Inferior parietal cortex (tissue), 1 donor: ENCODE measurements around the gene DBNL.

Source experiments
- DNase-seq: peaks from one replicate; pipeline ENCODE4 v3.0.0-alpha.2; 2016; ENCODE audit errors: extremely low spot score

Gene DBNL

DNA sequence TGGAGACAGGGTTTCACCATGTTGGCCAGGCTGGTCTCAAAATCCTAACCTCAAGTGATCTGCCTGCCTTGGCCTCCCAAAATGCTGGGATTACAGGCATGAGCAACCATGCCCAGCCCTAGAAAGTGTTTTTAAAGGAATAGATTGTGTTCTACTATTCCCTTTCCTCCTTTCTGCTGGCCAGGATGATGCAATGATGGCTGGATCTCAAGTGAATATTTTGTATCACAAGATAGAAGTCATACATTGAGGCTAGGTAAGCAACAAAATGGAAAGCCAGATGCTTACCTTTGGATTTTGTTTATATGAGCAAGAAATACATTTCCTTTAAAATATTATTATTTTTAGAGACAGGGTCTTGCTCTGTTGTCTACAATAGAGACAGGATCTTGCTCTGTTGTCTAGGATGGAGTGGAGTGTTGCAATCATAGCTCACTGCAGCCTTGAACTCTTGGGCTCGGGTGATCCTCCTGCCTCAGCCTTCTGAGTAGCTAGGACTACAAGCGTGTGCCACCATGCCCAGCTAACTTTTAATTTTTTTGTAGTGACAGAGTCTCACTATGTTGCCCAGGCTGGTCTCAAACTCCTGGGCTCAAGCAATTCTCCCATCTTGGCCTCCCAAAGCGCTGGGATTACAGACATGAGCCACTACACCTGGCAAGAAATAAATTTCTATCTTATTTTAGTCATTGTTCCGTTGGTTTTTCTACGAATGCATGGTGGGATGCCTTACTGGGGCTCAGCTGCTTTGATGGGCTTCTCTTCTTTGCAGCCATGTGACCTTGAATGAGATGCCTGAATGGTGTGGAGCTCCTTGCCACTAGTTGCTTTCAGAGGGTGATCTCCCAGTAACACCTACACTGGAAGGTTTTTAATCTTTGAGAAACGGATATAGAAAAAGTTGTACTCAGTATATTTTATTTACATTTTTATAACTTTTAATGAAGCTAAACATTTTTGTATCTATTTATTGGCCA is 53.9 kb downstream of the DBNL start:
- no peak for DNase-seq

DNA sequence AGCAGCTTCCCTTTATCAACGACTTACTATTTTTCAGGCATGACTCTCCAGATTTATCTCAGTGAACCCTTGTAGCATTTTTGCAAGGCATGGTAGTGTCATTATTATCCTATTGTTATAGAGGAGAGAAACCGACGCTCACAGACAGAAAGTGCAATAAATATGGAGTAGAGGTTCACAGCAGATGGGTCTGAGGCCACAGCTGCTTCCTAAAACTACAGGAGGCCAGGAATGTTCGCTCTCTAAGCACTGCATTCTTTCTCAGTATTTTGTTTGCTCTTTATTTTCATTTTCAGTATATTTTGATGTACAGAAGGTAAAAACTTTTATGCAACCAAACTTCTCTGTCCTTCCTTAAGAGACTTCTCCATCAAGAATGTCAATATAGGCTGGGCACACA is 55.2 kb downstream of the DBNL start:
- no peak for DNase-seq

DNA sequence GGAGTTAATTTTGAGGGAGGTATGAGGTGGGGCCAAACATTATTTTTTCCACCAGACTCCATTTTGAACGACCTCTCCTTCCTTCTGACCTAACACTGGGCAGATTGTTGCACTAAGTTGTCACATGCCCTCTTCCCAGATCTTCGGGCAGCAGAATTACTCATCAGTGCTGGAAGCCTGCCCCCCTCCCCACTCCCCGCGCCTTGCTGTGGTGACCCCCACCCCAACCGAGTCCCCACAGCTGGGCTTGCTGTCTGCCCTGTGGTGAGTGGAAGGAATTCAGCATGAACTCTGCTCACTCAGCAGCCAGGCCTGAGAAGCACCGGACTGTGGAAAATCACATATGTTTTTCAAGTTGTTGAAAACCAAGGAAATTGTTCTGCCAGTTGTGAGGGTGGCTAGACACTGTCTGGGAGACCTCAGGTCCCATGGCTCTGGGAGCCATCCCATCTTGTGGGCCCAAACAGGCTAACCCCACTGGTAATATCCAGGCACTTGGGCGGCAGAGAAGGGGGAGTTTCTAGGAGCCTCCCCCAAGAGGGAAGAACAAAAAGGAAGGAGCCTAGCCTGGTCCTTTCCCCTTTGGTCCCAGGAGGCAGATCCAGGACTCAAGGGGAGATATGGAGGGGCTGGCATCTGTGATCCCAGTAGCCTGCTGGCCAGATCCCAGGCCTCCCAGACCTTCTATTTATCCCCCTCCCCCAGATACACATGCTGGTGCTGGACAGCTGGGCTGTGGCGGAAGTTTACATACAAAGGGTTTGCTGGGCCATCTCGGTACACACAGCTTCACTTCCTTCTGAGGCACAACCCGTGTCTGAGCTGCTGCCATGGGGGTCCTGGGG is 56.2 kb downstream of the DBNL start:
- DNase-seq = no peak

DNA sequence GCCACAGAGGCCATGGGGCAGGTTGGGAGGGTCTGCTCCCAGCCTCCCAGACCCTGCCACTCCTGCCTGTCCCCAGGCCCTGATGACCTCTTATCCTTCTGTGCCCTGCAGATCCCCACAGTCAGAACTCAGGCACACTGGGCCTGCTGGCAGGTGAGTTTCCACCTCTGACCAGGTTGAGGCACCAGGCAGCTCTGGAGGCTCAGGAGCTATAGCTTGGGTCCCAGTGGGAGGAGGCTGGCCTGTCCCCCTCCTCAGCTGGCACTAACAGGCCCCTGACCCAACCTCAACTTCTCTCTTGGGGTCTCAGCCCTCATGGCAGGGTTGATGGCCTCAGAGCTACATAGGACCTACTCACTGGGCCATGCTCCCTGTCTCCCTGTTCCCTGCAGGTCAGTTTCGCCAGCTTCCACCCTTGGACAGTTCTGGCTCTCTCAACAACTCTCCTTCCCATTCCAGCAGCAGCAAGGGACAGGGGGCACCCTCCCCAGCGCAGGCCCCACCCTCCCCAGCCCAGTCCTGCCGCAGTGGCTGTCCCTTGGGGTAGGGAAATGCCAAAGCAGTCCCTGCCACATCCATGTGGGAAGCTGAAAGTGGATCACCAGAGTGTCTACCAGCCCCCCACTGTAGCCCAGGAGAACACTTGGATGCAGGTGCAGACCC is 56.9 kb downstream of the DBNL start:
- DNase-seq = no peak

DNA sequence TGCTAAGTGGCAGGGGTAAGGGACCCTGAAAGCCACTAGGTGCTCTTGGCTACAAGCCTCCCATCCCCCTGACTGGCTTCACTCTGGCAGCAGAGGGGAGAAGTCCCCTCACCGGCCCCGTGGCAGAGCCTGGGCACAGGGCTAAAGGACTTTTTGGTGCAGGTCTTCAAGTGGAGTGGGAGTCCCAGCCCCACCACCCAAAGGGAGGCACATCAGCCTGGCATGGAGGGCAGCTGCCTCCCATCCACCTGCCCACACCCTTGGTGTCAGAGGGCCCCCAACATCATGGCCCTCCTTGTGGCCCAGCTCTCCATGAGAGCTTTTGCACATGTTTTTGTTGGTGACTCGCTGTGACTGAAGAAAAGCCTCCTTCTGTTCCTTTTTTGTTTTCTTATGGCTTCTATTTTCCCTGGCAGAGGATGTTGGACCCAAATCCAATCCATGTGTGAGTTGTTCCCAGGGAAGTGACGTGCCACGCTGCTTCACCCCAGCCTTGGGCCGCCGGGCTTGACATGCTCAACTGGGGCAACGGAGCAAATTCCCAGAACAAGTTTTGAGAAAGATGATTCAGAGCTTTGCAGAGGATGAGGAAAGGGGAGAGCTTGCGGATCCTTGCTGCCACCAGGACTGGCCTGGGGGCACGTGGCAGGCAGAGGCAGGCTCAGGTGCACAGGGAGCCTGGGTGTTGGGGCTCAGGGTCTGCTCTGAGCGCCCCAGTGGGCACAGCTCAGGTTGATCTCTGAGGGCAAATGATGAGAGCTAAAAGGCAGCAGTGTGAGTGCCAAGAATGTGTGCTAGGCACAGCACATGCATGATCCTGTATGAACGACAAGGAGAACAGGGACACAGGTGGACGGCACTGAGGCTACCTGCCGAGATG is 57.7 kb downstream of the DBNL start:
- no peak for DNase-seq

DNA sequence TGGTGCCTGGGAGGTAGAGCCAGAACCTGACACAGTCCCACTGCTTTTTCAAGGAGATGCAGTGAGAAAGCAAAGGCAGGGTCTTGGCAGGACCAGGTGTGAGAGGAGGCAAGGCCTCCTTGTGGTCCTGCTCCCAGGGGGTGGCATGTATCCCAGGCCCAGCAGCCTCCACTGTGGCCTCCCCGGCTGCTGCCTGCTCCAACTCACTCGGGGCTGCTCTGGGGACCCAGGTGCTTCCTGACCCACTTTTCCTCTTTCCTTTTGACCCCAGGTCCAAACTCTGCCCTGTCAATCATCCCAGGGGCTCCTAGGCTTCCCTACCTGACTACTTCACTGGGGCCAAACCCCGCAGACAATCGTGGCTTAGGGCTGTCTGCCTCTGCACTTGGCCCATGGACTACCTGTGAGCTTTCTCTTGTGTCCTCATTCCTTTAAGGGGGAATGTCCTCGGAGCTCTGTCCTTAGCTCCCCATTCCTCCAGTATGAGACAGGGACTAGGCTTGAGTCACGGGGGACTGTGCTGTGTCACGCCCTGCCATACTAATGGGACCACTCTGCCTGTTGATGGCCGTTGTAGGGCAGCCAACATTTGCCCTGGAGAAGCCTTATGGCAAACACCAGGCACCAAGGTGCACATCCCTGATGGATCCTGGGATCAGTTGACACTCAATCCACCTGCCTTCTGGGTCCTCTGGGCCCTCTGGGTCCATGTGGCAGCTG is 58.5 kb downstream of the DBNL start:
- no peak for DNase-seq

DNA sequence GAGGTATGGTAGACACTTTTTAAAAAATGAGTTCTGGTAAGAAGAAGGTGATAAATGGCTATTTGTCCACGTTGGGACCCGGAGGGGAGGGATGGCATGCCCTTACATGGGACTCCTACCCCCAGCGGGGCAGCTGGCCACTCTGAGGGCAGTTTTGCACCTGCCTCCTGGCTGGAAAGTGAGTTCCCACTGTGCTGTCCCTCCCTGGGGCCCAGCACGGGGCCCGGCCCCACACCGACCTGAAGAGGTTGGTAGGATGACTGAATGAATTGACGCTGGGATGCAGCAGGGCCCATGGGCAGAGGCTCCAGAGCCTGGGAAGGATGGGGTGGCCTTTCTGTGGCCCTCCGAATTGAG is 59.0 kb downstream of the DBNL start:
- DNase-seq = no peak

DNA sequence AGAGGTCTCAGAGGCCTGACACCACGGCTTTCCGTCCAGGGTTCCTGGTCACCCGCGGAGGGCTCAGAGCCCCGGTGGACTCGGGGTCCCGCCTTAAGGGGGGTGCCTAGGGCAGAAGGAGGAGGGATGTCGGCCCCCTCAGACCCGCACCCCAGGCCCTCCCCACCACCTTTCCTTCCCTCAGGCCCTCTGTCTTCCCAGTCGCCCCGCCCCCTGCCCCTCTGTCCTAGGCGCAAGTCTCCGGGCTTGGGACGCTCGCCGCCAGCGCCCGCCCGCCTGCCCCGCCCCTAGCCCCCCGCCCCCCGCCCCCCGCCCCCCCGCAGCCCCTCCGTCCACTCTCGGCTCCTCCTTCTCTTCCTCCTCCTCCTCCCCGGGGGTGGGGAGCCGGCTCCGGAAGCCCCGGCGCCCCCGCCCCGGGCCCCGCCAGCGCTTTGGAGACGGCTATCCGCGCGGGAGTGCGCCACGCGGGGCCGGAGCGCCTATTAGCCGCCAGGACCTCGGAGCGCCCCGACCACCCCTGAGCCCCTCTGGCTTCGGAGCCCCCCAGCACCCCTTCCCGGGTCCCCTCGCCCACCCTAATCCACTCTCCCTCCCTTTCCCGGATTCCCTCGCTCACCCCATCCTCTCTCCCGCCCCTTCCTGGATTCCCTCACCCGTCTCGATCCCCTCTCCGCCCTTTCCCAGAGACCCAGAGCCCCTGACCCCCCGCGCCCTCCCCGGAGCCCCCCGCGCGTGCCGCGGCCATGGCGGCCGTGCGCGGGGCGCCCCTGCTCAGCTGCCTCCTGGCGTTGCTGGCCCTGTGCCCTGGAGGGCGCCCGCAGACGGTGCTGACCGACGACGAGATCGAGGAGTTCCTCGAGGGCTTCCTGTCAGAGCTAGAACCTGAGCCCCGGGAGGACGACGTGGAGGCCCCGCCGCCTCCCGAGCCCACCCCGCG is 59.7 kb downstream of the DBNL start, which contains the start of gene AEBP1:
Gene AEBP1 (plus strand): TSS at position 423 of the 937 bp plus-strand sequence. CDS start 321 bp downstream, at position 744.
- DNase-seq = no peak

DNA sequence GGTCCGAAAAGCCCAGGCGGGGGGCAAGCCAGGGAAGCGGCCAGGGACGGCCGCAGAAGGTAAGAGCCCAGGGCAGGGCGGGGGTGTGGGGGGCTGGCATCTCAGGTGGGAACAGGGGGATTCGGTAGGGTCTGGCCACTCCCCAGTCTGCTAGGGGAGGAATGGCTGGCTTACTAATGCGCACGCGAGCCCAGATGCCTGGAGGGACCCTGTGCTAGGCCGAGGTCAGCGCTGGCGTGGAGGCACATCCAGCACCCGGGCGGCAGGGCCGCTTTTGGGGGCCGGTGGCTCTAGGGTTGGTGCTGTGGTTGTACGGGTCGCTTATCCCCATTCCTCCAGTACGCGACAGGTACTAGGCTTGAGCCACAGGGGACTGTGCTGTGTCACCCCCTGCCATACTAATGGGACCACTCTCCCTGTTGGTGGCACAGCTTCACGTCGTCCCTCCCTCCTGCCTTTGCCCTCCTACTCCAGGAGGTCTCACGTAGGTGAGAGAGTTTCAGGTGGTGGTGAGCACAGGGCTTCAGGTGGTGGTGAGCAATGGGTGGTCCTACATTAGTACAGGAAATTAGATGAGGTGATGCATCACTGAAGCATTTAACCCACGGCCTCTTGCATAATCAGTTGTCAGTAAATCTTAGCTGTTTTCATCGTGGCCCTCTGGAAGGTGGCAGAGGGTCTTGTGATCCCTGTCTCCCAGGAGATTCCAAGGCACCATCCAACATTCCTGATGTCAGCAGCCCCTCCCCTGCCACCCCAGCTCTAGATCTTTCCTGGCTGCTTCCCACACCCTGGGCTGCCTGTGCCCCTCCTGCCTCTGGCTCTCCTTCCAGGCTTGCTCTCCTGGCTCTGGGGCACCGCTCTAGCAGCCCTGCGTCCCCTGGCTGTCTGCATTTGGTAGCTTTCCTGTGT is 60.6 kb downstream of the DBNL start:
- no peak for DNase-seq

DNA sequence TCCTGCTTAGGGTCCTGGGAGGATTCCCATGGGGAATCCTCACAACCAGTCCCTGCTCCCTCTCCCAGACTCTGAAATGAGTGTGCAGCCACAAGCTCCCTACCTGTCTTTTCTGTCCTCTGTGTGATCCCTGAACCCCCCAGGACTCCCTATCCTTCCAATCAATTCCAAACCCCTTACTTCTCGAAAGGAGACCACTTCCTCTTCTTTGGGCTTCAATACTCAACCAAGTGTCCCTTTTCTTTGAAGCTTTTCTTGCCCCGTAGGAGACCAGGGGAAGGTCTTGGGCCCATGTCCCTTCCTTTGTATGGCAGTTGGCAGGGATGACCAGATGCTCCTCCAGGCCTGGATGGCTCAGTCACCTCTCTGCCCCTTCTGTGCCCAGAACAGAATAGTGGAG is 61.3 kb downstream of the DBNL start:
- DNase-seq = no peak

DNA sequence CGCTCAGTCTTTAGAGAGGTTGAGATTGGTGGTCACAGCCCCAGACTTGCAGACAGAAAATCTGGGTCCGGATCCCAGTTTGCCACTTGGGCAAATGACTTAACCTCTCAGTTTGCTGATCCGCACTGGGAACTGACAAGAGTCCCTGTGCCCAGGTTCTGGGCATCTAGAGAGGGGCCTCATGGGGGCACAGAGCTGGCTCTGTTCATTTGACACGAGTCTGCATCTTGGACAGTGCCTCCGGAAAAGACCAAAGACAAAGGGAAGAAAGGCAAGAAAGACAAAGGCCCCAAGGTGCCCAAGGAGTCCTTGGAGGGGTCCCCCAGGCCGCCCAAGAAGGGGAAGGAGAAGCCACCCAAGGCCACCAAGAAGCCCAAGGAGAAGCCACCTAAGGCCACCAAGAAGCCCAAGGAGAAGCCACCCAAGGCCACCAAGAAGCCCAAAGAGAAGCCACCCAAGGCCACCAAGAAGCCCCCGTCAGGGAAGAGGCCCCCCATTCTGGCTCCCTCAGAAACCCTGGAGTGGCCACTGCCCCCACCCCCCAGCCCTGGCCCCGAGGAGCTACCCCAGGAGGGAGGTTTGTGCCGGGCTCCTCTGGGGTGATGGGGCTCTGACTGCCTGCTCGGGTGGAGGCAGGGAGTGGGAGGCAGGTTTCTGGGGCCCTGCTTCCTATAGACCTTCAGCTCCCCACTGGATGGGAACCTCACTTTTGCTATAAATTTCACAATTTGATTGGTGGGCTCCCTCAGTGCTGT is 62.0 kb downstream of the DBNL start:
- DNase-seq = no peak

DNA sequence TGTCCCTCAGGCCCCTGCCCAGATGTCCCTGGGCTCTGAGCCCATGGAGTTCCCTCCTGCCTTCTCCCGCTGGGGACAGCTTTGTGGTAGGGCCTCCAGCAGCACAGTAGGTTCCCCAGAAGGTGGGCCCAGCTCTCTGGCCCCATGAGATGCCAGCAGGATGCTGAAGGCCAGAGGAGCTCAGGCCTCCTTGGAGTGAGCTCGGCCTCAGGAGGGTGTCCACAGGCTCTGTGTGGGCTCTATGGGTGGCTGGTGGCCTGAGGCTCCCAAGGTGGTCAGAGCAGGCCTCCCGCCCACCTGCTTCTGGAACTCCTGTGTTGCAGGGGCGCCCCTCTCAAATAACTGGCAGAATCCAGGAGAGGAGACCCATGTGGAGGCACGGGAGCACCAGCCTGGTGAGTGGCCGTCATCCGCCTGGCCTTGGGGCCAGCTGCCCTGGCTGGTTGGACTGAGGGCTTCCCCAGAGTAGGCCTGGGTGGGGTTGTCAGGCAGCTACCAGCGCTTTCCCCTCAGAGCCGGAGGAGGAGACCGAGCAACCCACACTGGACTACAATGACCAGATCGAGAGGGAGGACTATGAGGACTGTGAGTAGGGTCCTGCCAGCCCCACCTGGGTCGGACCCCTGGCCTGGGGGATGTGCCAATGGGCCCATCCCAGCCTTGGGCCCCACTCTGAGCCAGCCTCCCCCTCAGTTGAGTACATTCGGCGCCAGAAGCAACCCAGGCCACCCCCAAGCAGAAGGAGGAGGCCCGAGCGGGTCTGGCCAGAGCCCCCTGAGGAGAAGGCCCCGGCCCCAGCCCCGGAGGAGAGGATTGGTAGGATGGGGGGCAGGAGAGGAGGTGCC is 62.8 kb downstream of the DBNL start:
- DNase-seq = no peak

DNA sequence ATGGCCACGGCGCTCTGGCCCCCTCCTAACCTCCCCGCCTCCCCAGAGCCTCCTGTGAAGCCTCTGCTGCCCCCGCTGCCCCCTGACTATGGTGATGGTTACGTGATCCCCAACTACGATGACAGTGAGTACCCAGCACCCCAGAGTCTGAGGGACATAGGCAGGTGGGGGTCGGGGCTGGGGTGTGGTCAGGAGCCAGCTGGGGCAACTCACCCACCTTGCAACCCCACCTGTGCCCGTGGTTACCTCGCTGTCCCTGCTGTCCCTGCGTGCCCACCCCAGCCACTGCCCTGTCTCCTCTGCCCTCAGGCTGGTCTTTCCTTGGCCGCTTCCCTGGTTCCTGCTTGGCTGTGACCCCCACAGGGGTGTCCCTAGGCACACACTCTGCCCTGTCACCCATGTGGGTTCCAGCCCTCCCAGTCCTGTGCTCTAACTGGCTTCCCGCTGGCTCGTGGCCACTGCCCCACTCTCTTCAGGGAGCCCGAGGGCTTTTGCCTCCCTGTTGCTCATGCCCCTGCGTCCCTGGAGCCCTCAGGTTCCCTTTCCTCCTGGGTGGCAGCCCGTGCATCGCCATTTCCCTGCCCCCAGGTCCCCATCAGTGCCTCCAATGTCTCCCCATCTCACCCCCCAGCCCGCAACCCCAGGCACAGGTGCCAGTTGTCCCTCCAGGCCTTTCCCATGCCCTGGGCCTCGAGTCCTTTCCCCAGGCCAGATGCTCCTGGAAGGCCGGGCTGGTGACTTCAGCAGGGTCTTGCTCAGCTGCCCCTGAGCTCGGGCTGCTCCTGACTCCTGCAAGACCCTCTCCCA is 63.7 kb downstream of the DBNL start:
- DNase-seq = no peak

DNA sequence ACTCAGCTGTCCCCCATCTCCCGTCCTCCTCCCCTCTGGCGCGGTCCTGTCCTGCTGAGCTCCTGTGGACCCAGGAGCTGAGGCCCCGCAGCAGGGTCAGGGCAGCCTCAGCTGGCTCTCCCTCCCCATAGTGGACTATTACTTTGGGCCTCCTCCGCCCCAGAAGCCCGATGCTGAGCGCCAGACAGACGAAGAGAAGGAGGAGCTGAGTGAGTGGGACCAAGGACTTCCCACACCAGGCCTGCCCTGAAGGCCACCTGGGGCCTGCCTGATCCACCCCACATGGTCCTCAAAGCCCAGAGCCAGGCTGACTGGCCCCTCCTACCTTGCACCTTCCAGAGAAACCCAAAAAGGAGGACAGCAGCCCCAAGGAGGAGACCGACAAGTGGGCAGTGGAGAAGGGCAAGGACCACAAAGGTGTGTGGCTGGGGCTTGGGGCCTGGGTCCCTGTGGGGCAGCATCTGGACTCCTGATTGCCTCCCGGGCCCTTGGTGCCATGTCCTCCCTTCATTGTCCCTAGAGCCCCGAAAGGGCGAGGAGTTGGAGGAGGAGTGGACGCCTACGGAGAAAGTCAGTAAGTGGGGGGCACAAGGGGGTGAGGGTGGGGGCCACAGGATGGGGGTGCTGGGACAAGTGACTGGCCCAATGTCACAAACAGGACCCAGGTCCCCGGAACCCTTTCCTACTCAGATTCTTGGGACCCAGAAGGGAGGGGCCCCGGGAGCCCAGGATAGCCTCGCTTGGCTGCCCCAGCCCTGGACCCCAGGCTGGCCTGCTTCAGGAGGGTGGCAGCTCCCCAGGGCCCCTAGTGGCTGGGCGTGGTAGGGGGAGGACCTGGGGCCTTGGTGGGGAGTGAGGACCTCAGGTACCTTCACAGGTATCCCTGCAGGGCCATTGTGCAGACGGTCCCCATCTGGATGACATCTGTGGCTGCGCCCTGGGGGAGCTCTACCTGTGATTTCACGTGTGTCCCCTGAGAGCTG is 64.6 kb downstream of the DBNL start:
- DNase-seq = no peak

DNA sequence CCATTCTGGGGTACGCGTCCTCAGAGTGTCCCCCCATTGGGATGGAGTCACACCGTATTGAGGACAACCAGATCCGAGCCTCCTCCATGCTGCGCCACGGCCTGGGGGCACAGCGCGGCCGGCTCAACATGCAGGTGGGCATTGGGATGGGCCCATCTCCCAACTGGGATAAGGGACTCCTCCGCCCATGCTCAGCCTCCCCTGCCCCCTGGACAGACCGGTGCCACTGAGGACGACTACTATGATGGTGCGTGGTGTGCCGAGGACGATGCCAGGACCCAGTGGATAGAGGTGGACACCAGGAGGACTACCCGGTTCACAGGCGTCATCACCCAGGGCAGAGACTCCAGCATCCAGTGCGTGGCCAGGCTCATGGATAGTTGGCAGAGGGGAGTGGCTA is 65.5 kb downstream of the DBNL start:
- DNase-seq = no peak
